GM19463 (cell line): Measurements from ENCODE around the gene RITA1.
A peak's percentile ranks its signal among the peaks of the same experiment; 100 is the strongest.
"Not testable (repeated sequence)": the region's sequence is repeated elsewhere in the genome, so short reads cannot be mapped to it uniquely, and the experiment has no call there.

Source experiments
- ATAC-seq: cut with Tn5 transposase; IDR thresholded peaks from one replicate; pipeline ENCODE4 v1.9.1; 2021; ENCODE audit warnings: mild to moderate bottlenecking, moderate library complexity; ENCODE audit not compliant: unreplicated experiment

RITA1 gene

GRCh38 chr12:113185180-113186032, at the start of gene RITA1, which contains the start of gene DDX54:
TSS of gene RITA1 (plus strand) at chr12:113185721. CDS start at chr12:113186747, 1,026 bp downstream.
TSS of gene DDX54 (minus strand) at chr12:113185478. CDS start at chr12:113185451, 27 bp downstream.
- peak; percentile 42 for ATAC-seq

- ATAC-seq: no peak
Measured at GRCh38 chr12:113136128-113136989, 49.2 kb upstream of the RITA1 start.

GRCh38 chr12:113136990-113137511, 48.5 kb upstream of the RITA1 start:
- no peak for ATAC-seq

- no peak for ATAC-seq
Measured at GRCh38 chr12:113137861-113138783, 47.4 kb upstream of the RITA1 start.

GRCh38 chr12:113138826-113139225, 46.7 kb upstream of the RITA1 start:
- no peak for ATAC-seq

GRCh38 chr12:113140706-113141105, 44.8 kb upstream of the RITA1 start:
- no peak for ATAC-seq

- ATAC-seq: not testable (repeated sequence)
Measured at GRCh38 chr12:113141716-113142115, 43.8 kb upstream of the RITA1 start.

- ATAC-seq: no peak
Measured at GRCh38 chr12:113142173-113142885, 43.2 kb upstream of the RITA1 start.

GRCh38 chr12:113142886-113143332, 42.6 kb upstream of the RITA1 start:
- no peak for ATAC-seq

- ATAC-seq: no peak
Measured at GRCh38 chr12:113143959-113144358, 41.6 kb upstream of the RITA1 start.

GRCh38 chr12:113144806-113145205, 40.7 kb upstream of the RITA1 start:
- ATAC-seq: no peak

GRCh38 chr12:113145720-113146551, 39.6 kb upstream of the RITA1 start:
- ATAC-seq: no peak

GRCh38 chr12:113146999-113147398, 38.5 kb upstream of the RITA1 start:
- ATAC-seq: no peak

GRCh38 chr12:113149361-113150150, 36.0 kb upstream of the RITA1 start, which contains the start of gene CFAP73:
TSS of gene CFAP73 (plus strand) at chr12:113149724. CDS start at chr12:113149858, 134 bp downstream.
- ATAC-seq: no peak

- ATAC-seq: no peak
Measured at GRCh38 chr12:113151655-113152054, 33.9 kb upstream of the RITA1 start.

- ATAC-seq: no peak
Measured at GRCh38 chr12:113152196-113152834, 33.2 kb upstream of the RITA1 start.
